ENCODE data around the gene RAD51B.

The RAD51B gene

DNA sequence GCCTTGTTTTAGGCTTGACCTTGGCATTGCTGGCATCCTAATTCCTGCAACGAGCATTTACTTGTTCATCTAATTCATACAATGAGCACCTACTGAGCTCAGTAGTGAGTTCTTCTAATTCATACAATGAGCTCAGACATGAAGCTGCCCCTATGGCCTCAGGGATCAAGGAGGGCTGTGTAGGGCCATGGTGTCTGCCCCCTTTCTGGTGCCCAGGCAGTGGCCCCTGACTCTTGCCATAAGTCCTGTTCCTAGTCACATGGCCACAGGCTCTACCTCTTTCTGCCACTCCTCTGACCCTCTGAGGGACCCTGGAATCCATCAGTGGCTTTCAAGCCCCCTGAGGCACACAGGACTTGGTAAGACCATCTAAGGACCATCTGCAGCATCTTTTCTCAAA is 824.5 kb downstream of the RAD51B start:
- ATAC-seq (ENCODE audit: low read depth): no peak
- Mint-ChIP-seq H3K9me3 (peaks cover 10% of the 10 kb centered on the region), H3K4me3 (no peak overlapping the region), H3K4me1 (peaks cover 3% of the 10 kb centered on the region), H3K36me3 (peaks cover 10% of the 10 kb centered on the region), H3K27me3 (no peaks in the 10 kb centered on the region), H3K27ac (no peak overlapping the region)
- no peak for DNase-seq (ENCODE audit: low spot score in 2 of 2)

- ATAC-seq (ENCODE audit: low read depth): no peak
- no peak overlapping the region for H3K27ac Mint-ChIP-seq
- H3K4me3 Mint-ChIP-seq: no peak overlapping the region
Measured at GRCh38 chr14:68645371-68645770, 825.8 kb downstream of the RAD51B start.

GRCh38 chr14:68649476-68650189 is 830.1 kb downstream of the RAD51B start:
- no peak overlapping the region for H3K27ac Mint-ChIP-seq
- H3K27me3 Mint-ChIP-seq: no peaks in the 10 kb centered on the region
- no peak for DNase-seq (ENCODE audit: low spot score in 2 of 2)
- no peak for ATAC-seq (ENCODE audit: low read depth)
- H3K9me3 Mint-ChIP-seq: peaks cover 3% of the 10 kb centered on the region
- peaks cover 8% of the 10 kb centered on the region for H3K36me3 Mint-ChIP-seq
- no peak overlapping the region for H3K4me3 Mint-ChIP-seq
- H3K4me1 Mint-ChIP-seq: peaks cover 5% of the 10 kb centered on the region

More at GRCh38 chr14:68645371-68645770, 825.8 kb downstream of the RAD51B start:
- H3K27me3 Mint-ChIP-seq: no peaks in the 10 kb centered on the region
- H3K4me1 Mint-ChIP-seq: peaks cover 3% of the 10 kb centered on the region
- peaks cover 9% of the 10 kb centered on the region for H3K9me3 Mint-ChIP-seq
- H3K36me3 Mint-ChIP-seq: peaks cover 9% of the 10 kb centered on the region
- DNase-seq (ENCODE audit: low spot score in 2 of 2): no peak

GRCh38 chr14:68650404-68650994 is 830.9 kb downstream of the RAD51B start:
- DNase-seq (ENCODE audit: low spot score in 2 of 2): no peak
- Mint-ChIP-seq H3K27ac (no peak overlapping the region), H3K9me3 (peaks cover 3% of the 10 kb centered on the region), H3K4me3 (no peak overlapping the region), H3K4me1 (peaks cover 8% of the 10 kb centered on the region), H3K36me3 (peaks cover 8% of the 10 kb centered on the region), H3K27me3 (no peaks in the 10 kb centered on the region)
- ATAC-seq (ENCODE audit: low read depth): no peak

DNA sequence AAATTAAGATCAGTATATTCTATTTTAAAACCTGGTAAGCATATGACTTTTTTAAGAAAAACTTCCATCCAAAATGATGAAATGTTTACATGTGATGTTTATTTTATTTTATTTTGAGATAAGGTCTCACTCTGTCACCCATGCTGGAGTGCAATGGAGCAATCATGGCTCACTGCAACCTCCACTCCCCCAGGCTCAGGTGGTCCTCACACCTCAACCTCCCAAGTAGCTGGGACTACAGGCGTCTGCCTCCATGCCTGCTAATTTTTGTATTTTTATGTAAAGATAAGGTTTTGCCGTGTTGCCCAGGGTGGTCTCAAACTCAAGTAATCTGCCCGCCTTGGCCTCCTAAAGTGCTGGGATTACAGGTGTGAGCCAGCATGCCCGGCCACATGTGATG is 831.5 kb downstream of the RAD51B start:
- ATAC-seq (ENCODE audit: low read depth) (no peak), DNase-seq (ENCODE audit: low spot score in 2 of 2) (no peak)
- Mint-ChIP-seq H3K36me3 (peaks cover 8% of the 10 kb centered on the region), H3K27ac (no peak overlapping the region), H3K4me3 (no peak overlapping the region), H3K4me1 (peaks cover 10% of the 10 kb centered on the region), H3K9me3 (peaks cover 3% of the 10 kb centered on the region), H3K27me3 (no peaks in the 10 kb centered on the region)

DNA sequence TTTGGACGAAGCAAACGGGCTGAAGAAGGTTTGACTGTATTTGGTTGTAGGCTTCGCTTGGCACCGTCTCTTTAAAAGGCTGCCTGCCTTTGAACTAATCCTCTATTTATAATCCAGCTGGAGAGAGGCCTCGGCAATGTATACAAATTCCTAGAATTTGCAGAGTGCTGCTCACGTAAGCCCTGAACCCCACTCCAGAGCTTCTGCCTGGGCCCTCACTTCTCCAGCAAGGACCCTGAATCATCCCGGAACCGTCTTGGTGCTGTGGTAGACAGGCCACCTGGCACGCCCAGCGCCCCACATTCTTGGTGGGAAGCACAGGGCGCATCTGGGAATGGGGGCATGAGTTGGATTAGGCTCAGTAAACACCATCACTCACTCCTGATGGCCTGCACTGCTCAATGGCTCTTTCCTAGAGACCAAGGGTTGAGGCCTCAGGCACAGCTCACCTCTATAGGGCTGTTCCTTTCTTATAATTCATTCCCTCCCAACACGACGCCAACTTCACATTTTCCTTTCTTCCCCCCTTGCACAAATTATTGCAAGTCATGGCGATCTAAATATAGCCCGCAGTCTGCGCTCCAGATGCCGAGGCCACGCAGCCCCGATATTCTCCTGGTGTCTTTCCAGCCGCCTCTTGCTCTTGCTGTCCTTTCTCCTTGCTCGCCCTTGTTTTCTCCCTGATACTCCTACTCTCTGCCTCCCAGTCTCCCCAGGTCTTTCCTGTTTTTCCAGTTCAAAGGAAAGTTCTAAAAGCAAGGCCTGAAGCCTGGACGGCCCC is 832.3 kb downstream of the RAD51B start:
- Mint-ChIP-seq H3K9me3 (peaks cover 3% of the 10 kb centered on the region), H3K27ac (no peak overlapping the region), H3K4me1 (peaks cover 10% of the 10 kb centered on the region), H3K4me3 (no peak overlapping the region), H3K36me3 (peaks cover 8% of the 10 kb centered on the region), H3K27me3 (no peaks in the 10 kb centered on the region)
- DNase-seq (ENCODE audit: low spot score in 2 of 2) (no peak), ATAC-seq (ENCODE audit: low read depth) (no peak)

DNA sequence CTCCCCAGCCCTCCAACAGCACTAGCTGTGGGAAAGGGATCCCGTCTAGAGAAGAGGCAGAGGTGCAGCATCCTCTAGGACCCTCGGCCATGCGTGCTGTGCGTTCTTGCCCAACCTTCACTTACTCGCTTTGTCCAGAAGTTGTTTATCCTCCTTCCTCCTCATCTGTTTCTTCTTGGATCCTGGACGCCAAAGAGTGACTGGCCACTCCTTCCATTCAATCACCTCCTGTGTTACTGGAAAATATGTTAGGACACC is 832.8 kb downstream of the RAD51B start:
- H3K9me3 Mint-ChIP-seq: peaks cover 3% of the 10 kb centered on the region
- H3K36me3 Mint-ChIP-seq: peaks cover 8% of the 10 kb centered on the region
- ATAC-seq (ENCODE audit: low read depth) (no peak), DNase-seq (ENCODE audit: low spot score in 2 of 2) (no peak)
- H3K27me3 Mint-ChIP-seq: no peaks in the 10 kb centered on the region
- no peak overlapping the region for H3K27ac Mint-ChIP-seq
- no peak overlapping the region for H3K4me3 Mint-ChIP-seq
- peaks cover 10% of the 10 kb centered on the region for H3K4me1 Mint-ChIP-seq

- H3K27ac Mint-ChIP-seq: no peak overlapping the region
- DNase-seq (ENCODE audit: low spot score in 2 of 2) (no peak), ATAC-seq (ENCODE audit: low read depth) (no peak)
- no peaks in the 10 kb centered on the region for H3K27me3 Mint-ChIP-seq
- no peak overlapping the region for H3K4me3 Mint-ChIP-seq
- H3K9me3 Mint-ChIP-seq: peaks cover 3% of the 10 kb centered on the region
- H3K4me1 Mint-ChIP-seq: peaks cover 10% of the 10 kb centered on the region
- peaks cover 8% of the 10 kb centered on the region for H3K36me3 Mint-ChIP-seq
Measured at GRCh38 chr14:68653108-68653507, 833.5 kb downstream of the RAD51B start.

- H3K36me3 Mint-ChIP-seq: peaks cover 8% of the 10 kb centered on the region
- H3K4me1 Mint-ChIP-seq: peaks cover 10% of the 10 kb centered on the region
- H3K4me3 Mint-ChIP-seq: no peak overlapping the region
- no peak for DNase-seq (ENCODE audit: low spot score in 2 of 2)
- H3K27ac Mint-ChIP-seq: no peak overlapping the region
- no peaks in the 10 kb centered on the region for H3K27me3 Mint-ChIP-seq
- peaks cover 3% of the 10 kb centered on the region for H3K9me3 Mint-ChIP-seq
- ATAC-seq (ENCODE audit: low read depth): no peak
Measured at GRCh38 chr14:68653804-68654203, 834.2 kb downstream of the RAD51B start.

DNA sequence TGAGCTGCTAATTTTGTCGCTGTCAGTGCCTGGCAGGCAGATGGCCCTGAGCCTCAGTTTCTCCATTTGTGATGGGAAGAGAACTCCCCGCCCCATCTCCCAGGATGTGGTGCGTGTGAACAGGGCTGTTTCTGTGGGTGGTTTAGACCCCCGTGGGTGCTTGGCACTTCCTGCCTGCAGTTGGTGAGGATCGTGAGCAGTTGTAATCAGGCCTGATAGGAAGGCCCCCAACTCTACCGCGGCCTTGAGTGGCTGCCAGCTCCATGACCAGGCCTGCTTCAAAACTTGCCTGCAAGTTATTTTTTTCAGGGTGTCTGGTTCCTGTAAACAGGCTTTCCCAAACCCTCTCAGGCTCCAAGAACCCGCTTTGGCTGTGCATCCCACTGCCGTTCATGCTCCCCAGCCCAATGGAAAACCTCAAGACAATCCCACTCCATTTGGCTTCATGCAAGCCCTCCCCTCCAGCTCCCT is 834.9 kb downstream of the RAD51B start:
- peaks cover 8% of the 10 kb centered on the region for H3K36me3 Mint-ChIP-seq
- DNase-seq (ENCODE audit: low spot score in 2 of 2): no peak
- no peaks in the 10 kb centered on the region for H3K27me3 Mint-ChIP-seq
- no peak overlapping the region for H3K27ac Mint-ChIP-seq
- H3K4me3 Mint-ChIP-seq: no peak overlapping the region
- H3K4me1 Mint-ChIP-seq: peaks cover 10% of the 10 kb centered on the region
- no peak for ATAC-seq (ENCODE audit: low read depth)
- H3K9me3 Mint-ChIP-seq: peaks cover 3% of the 10 kb centered on the region

DNA sequence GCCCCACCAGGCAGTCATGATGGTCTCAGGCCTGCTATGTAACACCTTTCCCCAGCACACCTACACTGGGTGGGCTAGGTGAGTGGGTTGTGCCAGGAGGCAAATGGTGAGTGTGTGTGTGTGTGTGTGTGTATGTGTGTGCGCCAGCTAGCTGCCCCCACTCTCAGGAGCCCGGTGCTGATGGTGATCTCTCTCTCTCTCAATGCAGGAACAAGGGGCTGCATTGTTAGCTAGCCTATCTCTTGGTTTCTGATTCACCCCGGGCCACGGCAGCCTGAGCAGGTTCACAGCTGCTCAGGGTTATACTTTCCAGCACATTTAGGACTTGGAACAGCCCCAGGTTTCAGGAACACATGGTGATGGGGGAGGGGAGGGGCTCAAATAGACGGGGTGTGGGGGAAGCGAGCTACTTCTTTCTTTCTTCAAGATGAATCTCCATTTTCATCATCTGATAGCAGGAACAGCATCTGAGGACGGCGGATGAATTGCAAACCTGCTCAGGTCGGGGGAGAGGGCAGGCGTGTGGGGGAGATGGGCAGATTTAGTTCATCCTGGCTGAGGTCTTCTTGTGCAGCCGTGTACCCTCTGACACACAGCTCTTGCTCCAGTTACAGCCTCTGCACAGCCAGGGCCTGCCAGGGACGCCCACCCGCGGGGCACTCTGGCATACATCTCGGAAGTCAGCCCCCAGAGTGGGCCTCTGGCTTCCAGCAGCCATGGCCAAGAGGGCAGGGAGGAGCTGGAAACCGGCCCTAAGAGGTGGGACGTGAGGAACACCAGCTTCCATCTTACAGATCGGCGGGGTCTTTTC is 835.6 kb downstream of the RAD51B start:
- H3K27ac Mint-ChIP-seq: no peak overlapping the region
- H3K27me3 Mint-ChIP-seq: no peaks in the 10 kb centered on the region
- no peak overlapping the region for H3K4me3 Mint-ChIP-seq
- DNase-seq (ENCODE audit: low spot score in 2 of 2): no peak
- peaks cover 3% of the 10 kb centered on the region for H3K9me3 Mint-ChIP-seq
- ATAC-seq (ENCODE audit: low read depth): no peak
- H3K4me1 Mint-ChIP-seq: peaks cover 10% of the 10 kb centered on the region
- peaks cover 8% of the 10 kb centered on the region for H3K36me3 Mint-ChIP-seq

DNA sequence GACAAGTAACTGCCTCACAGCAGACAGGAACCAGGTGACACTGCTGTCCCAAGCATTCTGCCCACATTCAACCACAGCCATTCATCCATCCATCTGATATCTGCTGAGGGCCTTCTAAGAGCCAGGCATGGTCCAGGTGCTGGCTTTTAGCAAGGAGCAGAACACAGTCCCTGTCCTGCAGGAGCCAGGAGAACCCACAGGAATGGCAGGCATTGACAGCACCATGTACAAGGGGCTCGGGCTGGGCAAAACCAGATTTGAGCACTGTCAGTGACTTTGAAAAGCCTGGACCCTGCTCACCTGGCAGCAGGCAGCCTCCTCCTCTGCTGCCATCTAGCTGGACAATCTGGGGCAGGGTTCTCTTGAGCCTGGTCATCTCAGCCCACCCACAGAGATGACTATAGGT is 836.3 kb downstream of the RAD51B start:
- Mint-ChIP-seq H3K9me3 (peaks cover 3% of the 10 kb centered on the region), H3K4me1 (peaks cover 12% of the 10 kb centered on the region), H3K4me3 (no peak overlapping the region), H3K27me3 (no peaks in the 10 kb centered on the region), H3K27ac (no peak overlapping the region), H3K36me3 (peaks cover 8% of the 10 kb centered on the region)
- DNase-seq (ENCODE audit: low spot score in 2 of 2) (no peak), ATAC-seq (ENCODE audit: low read depth) (no peak)

DNA sequence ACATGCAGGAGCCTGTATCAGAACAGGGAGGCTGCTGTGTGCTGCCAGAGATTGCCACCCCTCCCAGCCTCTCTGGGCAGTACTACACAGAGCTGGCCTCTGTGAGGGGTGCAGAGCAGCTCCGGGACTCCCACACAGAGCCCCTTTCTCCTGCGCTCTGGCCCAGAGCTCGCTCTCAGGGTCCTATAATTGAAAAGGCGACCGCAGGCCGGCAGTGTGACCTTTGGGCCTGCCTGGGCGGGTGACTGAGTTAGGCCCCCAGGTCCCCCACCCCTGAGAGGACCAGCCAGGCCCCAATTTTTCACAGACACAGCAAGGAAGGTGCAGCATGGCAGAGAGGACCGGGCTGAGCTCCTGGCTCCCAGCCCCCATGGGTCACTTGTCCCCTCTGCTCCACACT is 836.9 kb downstream of the RAD51B start:
- DNase-seq (ENCODE audit: low spot score in 2 of 2) (no peak), ATAC-seq (ENCODE audit: low read depth) (no peak)
- H3K4me1 Mint-ChIP-seq: peaks cover 13% of the 10 kb centered on the region
- H3K4me3 Mint-ChIP-seq: no peak overlapping the region
- peaks cover 3% of the 10 kb centered on the region for H3K9me3 Mint-ChIP-seq
- no peaks in the 10 kb centered on the region for H3K27me3 Mint-ChIP-seq
- H3K27ac Mint-ChIP-seq: no peak overlapping the region
- H3K36me3 Mint-ChIP-seq: peaks cover 8% of the 10 kb centered on the region

Data from memory B cell (primary cell).